Liver (tissue), 9 donors: ENCODE data around the gene POU2F3. TPM values are rescaled to one million over a fixed set of nuclear protein-coding genes. Genes with fewer than 3 reads are reported as not detected.
A peak's percentile ranks its signal among the peaks of the same experiment; 100 is the strongest.

ENCODE experiments used
- DNase-seq: peaks from one replicate; pipeline ENCODE4 v3.0.0-alpha.2; 2017; ENCODE audit warnings: low spot score
- H3K27ac ChIP-seq, 2 donors: one replicate each; pipeline ENCODE4 v1.7.0; 2013; ENCODE audit warnings: inconsistent platforms in 2 of 2, low read length in 2 of 2, control low read depth in 1 of 2, low read depth in 1 of 2, mild to moderate bottlenecking in 1 of 2
- H3K27me3 ChIP-seq, 4 donors: one replicate each; pipeline versions ENCODE4 v1.6.1 to v1.7.0; 2013; ENCODE audit warnings: low read length in 3 of 4, inconsistent platforms in 1 of 4, mild to moderate bottlenecking in 1 of 4, moderate library complexity in 1 of 4; ENCODE audit not compliant: control insufficient read depth in 4 of 4, insufficient read depth in 4 of 4
- H3K36me3 ChIP-seq, 4 donors: one replicate each; pipeline versions ENCODE4 v1.6.1 to v1.7.0; 2013; ENCODE audit warnings: low read length in 3 of 4, mild to moderate bottlenecking in 3 of 4, low read depth in 1 of 4, moderate library complexity in 1 of 4; ENCODE audit not compliant: control insufficient read depth in 4 of 4, insufficient read depth in 3 of 4
- H3K4me1 ChIP-seq, 4 donors: one replicate each; pipeline versions ENCODE4 v1.6.1 to v1.7.0; 2013; ENCODE audit warnings: low read length in 3 of 4, mild to moderate bottlenecking in 3 of 4, moderate library complexity in 1 of 4; ENCODE audit not compliant: control insufficient read depth in 4 of 4, insufficient read depth in 4 of 4
- H3K4me3 ChIP-seq, 3 donors: one replicate each; pipeline versions ENCODE4 v1.6.1 to v1.7.0; 2013; ENCODE audit warnings: low read length in 3 of 3, control low read depth in 1 of 3, low read depth in 1 of 3, mild to moderate bottlenecking in 1 of 3
- H3K9ac ChIP-seq, 2 donors: one replicate each; pipeline ENCODE4 v1.7.0; 2013; ENCODE audit warnings: low read length in 2 of 2, mild to moderate bottlenecking in 2 of 2, moderate library complexity in 2 of 2, control low read depth in 1 of 2, low read depth in 1 of 2
- H3K9me3 ChIP-seq, 4 donors: one replicate each; pipeline versions ENCODE4 v1.6.1 to v1.7.0; 2013; ENCODE audit warnings: low read length in 3 of 4; ENCODE audit not compliant: control insufficient read depth in 4 of 4
- CTCF ChIP-seq: fragments of 150-350 bp; IDR thresholded peaks from 2 replicates; pipeline ENCODE4 v1.5.1; 2017; ENCODE audit warnings: improper control_type of control experiment, low read depth, low read length; ENCODE audit not compliant: missing input control
- EGR1 ChIP-seq, 2 donors: IDR thresholded peaks; 2 replicates each; pipeline ENCODE4 v1.6.1; 2016 to 2018; ENCODE audit warnings: antibody characterized with exemption in 2 of 2, low read depth in 2 of 2
- FOXA1 ChIP-seq: IDR thresholded peaks from 2 replicates; pipeline ENCODE4 v1.6.1; 2016; ENCODE audit warnings: antibody characterized with exemption
- FOXA2 ChIP-seq: IDR thresholded peaks from 2 replicates; pipeline ENCODE4 v1.6.1; 2016; ENCODE audit warnings: antibody characterized with exemption
- GABPA ChIP-seq, 2 donors: IDR thresholded peaks in 1 of 2; conservative IDR thresholded peaks in 1 of 2; 2 replicates each; pipeline ENCODE4 v1.6.1; 2016; ENCODE audit warnings: antibody characterized with exemption in 2 of 2, mild to moderate bottlenecking in 1 of 2, moderate library complexity in 1 of 2
- HNF4A ChIP-seq, 2 donors: conservative IDR thresholded peaks; 2 replicates each; pipeline ENCODE4 v1.6.1; 2016; ENCODE audit warnings: antibody characterized with exemption in 2 of 2, mild to moderate bottlenecking in 2 of 2
- HNF4G ChIP-seq: IDR thresholded peaks from 2 replicates; pipeline ENCODE4 v1.6.1; 2016; ENCODE audit warnings: antibody characterized with exemption
- JUND ChIP-seq, 2 donors: IDR thresholded peaks; 2 replicates each; pipeline ENCODE4 v1.6.1; 2016; ENCODE audit warnings: antibody characterized with exemption in 2 of 2
- MAX ChIP-seq: IDR thresholded peaks from 2 replicates; pipeline ENCODE4 v1.6.1; 2016; ENCODE audit warnings: antibody characterized with exemption
- NR2F2 ChIP-seq: IDR thresholded peaks from 2 replicates; pipeline ENCODE4 v1.6.1; 2016; ENCODE audit warnings: antibody characterized with exemption
- RAD21 ChIP-seq, 2 donors: IDR thresholded peaks; 2 replicates each; pipeline ENCODE4 v1.6.1; 2016; ENCODE audit warnings: antibody characterized with exemption in 2 of 2, mild to moderate bottlenecking in 2 of 2
- RXRA ChIP-seq, 2 donors: IDR thresholded peaks; 2 replicates each; pipeline ENCODE4 v1.6.1; 2017 to 2018; ENCODE audit warnings: antibody characterized with exemption in 2 of 2, mild to moderate bottlenecking in 1 of 2
- SP1 ChIP-seq: IDR thresholded peaks from 2 replicates; pipeline ENCODE4 v1.6.1; 2018; ENCODE audit warnings: antibody characterized with exemption, mild to moderate bottlenecking
- TAF1 ChIP-seq: conservative IDR thresholded peaks from 2 replicates; pipeline ENCODE4 v1.6.1; 2016; ENCODE audit warnings: antibody characterized with exemption, mild to moderate bottlenecking
- YY1 ChIP-seq: IDR thresholded peaks from 2 replicates; pipeline ENCODE4 v1.6.1; 2016; ENCODE audit warnings: antibody characterized with exemption, mild to moderate bottlenecking
- WGBS: extraction: QIAGEN DNeasy Blood & Tissue Kit; methylation state at CpG from one replicate; pipeline ENCODE4 v1.1.7; 2013; 5-methylcytosine and 5-hydroxymethylcytosine counted together
- polyA plus RNA-seq, 2 donors: library from polyadenylated mRNA; stranded (reverse) in 1 of 2; unstranded in 1 of 2; fragments of 200-250 nt in 1 of 2; fragments of >200 nt in 1 of 2; fragmentation: Nextera tagmentation in 1 of 2; extraction: Ambion mirVana in 1 of 2; gene quantifications; one replicate each; pipeline versions ENCODE4 v1.2.1 to v1.2.3, GENCODE V29; 2013 to 2015
- total RNA-seq, 2 donors: library from RNA; depleted of rRNA; stranded (reverse); fragments of >200 nt; gene quantifications; one replicate each; pipeline ENCODE4 v1.2.3, GENCODE V29; 2014
- TF ChIP-seq, protein P1 (sequence below): IDR thresholded peaks from 2 replicates; pipeline ENCODE4 v1.6.1; 2016; ENCODE audit warnings: antibody characterized with exemption
- TF ChIP-seq, protein P2 (sequence below): IDR thresholded peaks from 2 replicates; pipeline ENCODE4 v1.6.1; 2016; ENCODE audit warnings: antibody characterized with exemption
- donor health status: healthy.
- donor health status: healthy.
- donor health status: healthy.
- donor health status: healthy.
- donor health status: healthy.

Gene POU2F3
- total and polyA plus RNA-seq, 4 donors = not detected

- Histone ChIP-seq H3K27ac (no peak overlapping the region), H3K4me3 (no peak overlapping the region), H3K4me1 (peaks cover 0 to 4% (median 2%) of the 10 kb centered on the region in 4 donors), H3K27me3 (no peaks in the 10 kb centered on the region), H3K9ac (no peak overlapping the region), H3K9me3 (no peaks in the 10 kb centered on the region), H3K36me3 (no peaks in the 10 kb centered on the region)
- no peak for DNase-seq
- 53% methylated on average over 6 of the region's 6 CpGs for WGBS
- TF ChIP-seq EGR1 (IDR thresholded peaks at IDR 0.05; ENCODE audit: low read depth in 2 of 2) (no peak), GABPA (IDR thresholded peaks at IDR 0.05 in 1 of 2, conservative IDR thresholded peaks at IDR 0.05 in 1 of 2) (no peak), YY1 (peak; percentile 13), SP1 (peak; percentile 25), RXRA (IDR thresholded peaks at IDR 0.05) (peak in 1 of 2 donors; percentile 18), FOXA2 (peak; percentile 22)
Observed at GRCh38 chr11:120302001-120302805, 62.3 kb downstream of the POU2F3 start.

GRCh38 chr11:120303004-120303637, 63.2 kb downstream of the POU2F3 start:
- no peaks in the 10 kb centered on the region for H3K36me3 ChIP-seq
- DNase-seq = peak; percentile 76
- H3K27me3 ChIP-seq = no peaks in the 10 kb centered on the region
- H3K27ac ChIP-seq = no peak overlapping the region
- peaks cover 0 to 4% (median 2%) of the 10 kb centered on the region in 4 donors for H3K4me1 ChIP-seq
- H3K9me3 ChIP-seq = no peaks in the 10 kb centered on the region
- 7% methylated on average over 3 of the region's 3 CpGs for WGBS
- TF ChIP-seq RAD21 (IDR thresholded peaks at IDR 0.05) = peak; percentile 89 to 93
- TF ChIP-seq HNF4A (conservative IDR thresholded peaks at IDR 0.05) = no peak
- no peak for TF ChIP-seq EGR1 (IDR thresholded peaks at IDR 0.05; ENCODE audit: low read depth in 2 of 2)
- peak; percentile 91 for TF ChIP-seq CTCF
- TF ChIP-seq NR2F2 = no peak
- no peak for TF ChIP-seq JUND (IDR thresholded peaks at IDR 0.05)
- TF ChIP-seq, protein P1, sequence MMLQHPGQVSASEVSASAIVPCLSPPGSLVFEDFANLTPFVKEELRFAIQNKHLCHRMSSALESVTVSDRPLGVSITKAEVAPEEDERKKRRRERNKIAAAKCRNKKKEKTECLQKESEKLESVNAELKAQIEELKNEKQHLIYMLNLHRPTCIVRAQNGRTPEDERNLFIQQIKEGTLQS = no peak
- TF ChIP-seq GABPA (IDR thresholded peaks at IDR 0.05 in 1 of 2, conservative IDR thresholded peaks at IDR 0.05 in 1 of 2) = no peak
- H3K4me3 ChIP-seq = no peak overlapping the region
- no peak overlapping the region for H3K9ac ChIP-seq

GRCh38 chr11:120304526-120304925, 64.6 kb downstream of the POU2F3 start:
- H3K4me1 ChIP-seq = peaks cover 0 to 4% (median 2%) of the 10 kb centered on the region in 4 donors
- H3K27me3 ChIP-seq = no peaks in the 10 kb centered on the region
- no peak for DNase-seq
- H3K4me3 ChIP-seq = no peak overlapping the region
- H3K9ac ChIP-seq = no peak overlapping the region
- H3K36me3 ChIP-seq = no peaks in the 10 kb centered on the region
- H3K27ac ChIP-seq = no peak overlapping the region
- no peaks in the 10 kb centered on the region for H3K9me3 ChIP-seq
- TF ChIP-seq FOXA2 = no peak
- no peak for TF ChIP-seq NR2F2
- TF ChIP-seq, protein P1 = no peak
- no peak for TF ChIP-seq FOXA1
- TF ChIP-seq, protein P2, sequence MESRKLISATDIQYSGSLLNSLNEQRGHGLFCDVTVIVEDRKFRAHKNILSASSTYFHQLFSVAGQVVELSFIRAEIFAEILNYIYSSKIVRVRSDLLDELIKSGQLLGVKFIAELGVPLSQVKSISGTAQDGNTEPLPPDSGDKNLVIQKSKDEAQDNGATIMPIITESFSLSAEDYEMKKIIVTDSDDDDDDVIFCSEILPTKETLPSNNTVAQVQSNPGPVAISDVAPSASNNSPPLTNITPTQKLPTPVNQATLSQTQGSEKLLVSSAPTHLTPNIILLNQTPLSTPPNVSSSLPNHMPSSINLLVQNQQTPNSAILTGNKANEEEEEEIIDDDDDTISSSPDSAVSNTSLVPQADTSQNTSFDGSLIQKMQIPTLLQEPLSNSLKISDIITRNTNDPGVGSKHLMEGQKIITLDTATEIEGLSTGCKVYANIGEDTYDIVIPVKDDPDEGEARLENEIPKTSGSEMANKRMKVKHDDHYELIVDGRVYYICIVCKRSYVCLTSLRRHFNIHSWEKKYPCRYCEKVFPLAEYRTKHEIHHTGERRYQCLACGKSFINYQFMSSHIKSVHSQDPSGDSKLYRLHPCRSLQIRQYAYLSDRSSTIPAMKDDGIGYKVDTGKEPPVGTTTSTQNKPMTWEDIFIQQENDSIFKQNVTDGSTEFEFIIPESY = no peak
- TF ChIP-seq MAX = no peak
- no peak for TF ChIP-seq HNF4A (conservative IDR thresholded peaks at IDR 0.05)
- no peak for TF ChIP-seq CTCF
- no peak for TF ChIP-seq YY1
- no peak for TF ChIP-seq GABPA (IDR thresholded peaks at IDR 0.05 in 1 of 2, conservative IDR thresholded peaks at IDR 0.05 in 1 of 2)
- TF ChIP-seq JUND (IDR thresholded peaks at IDR 0.05) = no peak
- no peak for TF ChIP-seq TAF1
- no peak for TF ChIP-seq HNF4G
- no peak for TF ChIP-seq RXRA (IDR thresholded peaks at IDR 0.05)
